HG02571 (cell line): ENCODE data around the gene STH.

Experiments
- ATAC-seq: cut with Tn5 transposase; IDR thresholded peaks from one replicate; pipeline ENCODE4 v1.9.1; 2021; ENCODE audit warnings: mild to moderate bottlenecking, moderate library complexity; ENCODE audit not compliant: unreplicated experiment

The STH gene

GRCh38 chr17:46025060-46025459 lies 26.0 kb downstream of the STH start:
- ATAC-seq, result no peak

GRCh38 chr17:46025510-46026165 lies 26.6 kb downstream of the STH start:
- ATAC-seq, result no peak

- ATAC-seq, result no peak
Observed at GRCh38 chr17:46026166-46027047, 27.4 kb downstream of the STH start.

- ATAC-seq, result no peak
Observed at GRCh38 chr17:46027048-46027975, 28.3 kb downstream of the STH start.

GRCh38 chr17:46027976-46028325 lies 28.9 kb downstream of the STH start:
- no peak for ATAC-seq

- no peak for ATAC-seq
Observed at GRCh38 chr17:46028374-46028773, 29.3 kb downstream of the STH start.

- ATAC-seq, result no peak
Observed at GRCh38 chr17:46028981-46029565, 30.0 kb downstream of the STH start.

GRCh38 chr17:46029627-46030026 lies 30.6 kb downstream of the STH start:
- ATAC-seq, result no peak

- ATAC-seq, result no peak
Observed at GRCh38 chr17:46030752-46031151, 31.7 kb downstream of the STH start.

- no peak for ATAC-seq
Observed at GRCh38 chr17:46031440-46031839, 32.4 kb downstream of the STH start.

- no peak for ATAC-seq
Observed at GRCh38 chr17:46031920-46032319, 32.9 kb downstream of the STH start.

- ATAC-seq, result no peak
Observed at GRCh38 chr17:46032909-46033308, 33.9 kb downstream of the STH start.

- no peak for ATAC-seq
Observed at GRCh38 chr17:46033392-46033791, 34.3 kb downstream of the STH start.

- no peak for ATAC-seq
Observed at GRCh38 chr17:46035112-46035818, 36.2 kb downstream of the STH start.

- no peak for ATAC-seq
Observed at GRCh38 chr17:46036491-46036890, 37.4 kb downstream of the STH start.

- ATAC-seq, result no peak
Observed at GRCh38 chr17:46037722-46038255, 38.7 kb downstream of the STH start.

- ATAC-seq, result no peak
Observed at GRCh38 chr17:46038414-46038813, 39.4 kb downstream of the STH start.

GRCh38 chr17:46038937-46039336 lies 39.9 kb downstream of the STH start:
- no peak for ATAC-seq

- ATAC-seq, result no peak
Observed at GRCh38 chr17:46039592-46040186, 40.6 kb downstream of the STH start.

GRCh38 chr17:46042246-46042645 lies 43.2 kb downstream of the STH start:
- no peak for ATAC-seq
